ENCODE results near the gene CRABP2.

The CRABP2 gene

GRCh38 chr1:156747742-156748669 lies 42.6 kb upstream of the CRABP2 start:
- peak overlapping the region; percentile 93 for H3K9ac ChIP-seq (ENCODE audit: low read length)
- peak overlapping the region; percentile 33 to 90 for H3K4me3 ChIP-seq (ENCODE audit: low read depth in 1 of 2, low read length in 2 of 2)
- H3K4me1 ChIP-seq (ENCODE audit: insufficient read depth, low read length) = peaks cover 46% of the 10 kb centered on the region
- H3K9me3 ChIP-seq (ENCODE audit: low read length) = no peaks in the 10 kb centered on the region
- no peaks in the 10 kb centered on the region for H3K27me3 ChIP-seq (ENCODE audit: control insufficient read depth in 1 of 2, insufficient read depth in 2 of 2, low read length in 2 of 2)
- H3K27ac ChIP-seq (ENCODE audit: low read depth, low read length) = peak overlapping the region; percentile 98
- H3K36me3 ChIP-seq (ENCODE audit: insufficient read depth, low read length) = peaks cover 21% of the 10 kb centered on the region

- peaks cover 31% of the 10 kb centered on the region for H3K36me3 ChIP-seq (ENCODE audit: insufficient read depth, low read length)
- H3K9ac ChIP-seq (ENCODE audit: low read length) = peak overlapping the region; percentile 93
- H3K27me3 ChIP-seq (ENCODE audit: control insufficient read depth in 1 of 2, insufficient read depth in 2 of 2, low read length in 2 of 2) = no peaks in the 10 kb centered on the region
- peak overlapping the region; percentile 98 for H3K27ac ChIP-seq (ENCODE audit: low read depth, low read length)
- H3K9me3 ChIP-seq (ENCODE audit: low read length) = no peaks in the 10 kb centered on the region
- peak overlapping the region; percentile 59 to 90 for H3K4me3 ChIP-seq (ENCODE audit: low read depth in 1 of 2, low read length in 2 of 2)
- peaks cover 39% of the 10 kb centered on the region for H3K4me1 ChIP-seq (ENCODE audit: insufficient read depth, low read length)
These were observed 41.6 kb upstream of the CRABP2 start for GRCh38 chr1:156746728-156747631.

- Histone ChIP-seq H3K9ac (ENCODE audit: low read length) (peak overlapping the region; percentile 54), H3K36me3 (ENCODE audit: insufficient read depth, low read length) (peaks cover 34% of the 10 kb centered on the region), H3K27me3 (ENCODE audit: control insufficient read depth in 1 of 2, insufficient read depth in 2 of 2, low read length in 2 of 2) (no peaks in the 10 kb centered on the region), H3K27ac (ENCODE audit: low read depth, low read length) (peak overlapping the region; percentile 98), H3K4me1 (ENCODE audit: insufficient read depth, low read length) (peaks cover 44% of the 10 kb centered on the region), H3K4me3 (ENCODE audit: low read depth in 1 of 2, low read length in 2 of 2) (peak overlapping the region; percentile 59 to 88), H3K9me3 (ENCODE audit: low read length) (no peaks in the 10 kb centered on the region)
These were observed 41.0 kb upstream of the CRABP2 start for GRCh38 chr1:156746406-156746727.

- peaks cover 45% of the 10 kb centered on the region for H3K4me1 ChIP-seq (ENCODE audit: insufficient read depth, low read length)
- H3K36me3 ChIP-seq (ENCODE audit: insufficient read depth, low read length) = peaks cover 34% of the 10 kb centered on the region
- H3K27ac ChIP-seq (ENCODE audit: low read depth, low read length) = peak overlapping the region; percentile 98
- no peaks in the 10 kb centered on the region for H3K9me3 ChIP-seq (ENCODE audit: low read length)
- H3K9ac ChIP-seq (ENCODE audit: low read length) = peak overlapping the region; percentile 54
- peak overlapping the region in 1 of 2 donors; percentile 88 for H3K4me3 ChIP-seq (ENCODE audit: low read depth in 1 of 2, low read length in 2 of 2)
- no peaks in the 10 kb centered on the region for H3K27me3 ChIP-seq (ENCODE audit: control insufficient read depth in 1 of 2, insufficient read depth in 2 of 2, low read length in 2 of 2)
These were observed 40.5 kb upstream of the CRABP2 start for GRCh38 chr1:156745881-156746280.

GRCh38 chr1:156744786-156745419 lies 39.5 kb upstream of the CRABP2 start:
- Histone ChIP-seq H3K27me3 (ENCODE audit: control insufficient read depth in 1 of 2, insufficient read depth in 2 of 2, low read length in 2 of 2) (no peaks in the 10 kb centered on the region), H3K4me1 (ENCODE audit: insufficient read depth, low read length) (peaks cover 52% of the 10 kb centered on the region), H3K27ac (ENCODE audit: low read depth, low read length) (peak overlapping the region; percentile 16), H3K4me3 (ENCODE audit: low read depth in 1 of 2, low read length in 2 of 2) (no peak overlapping the region), H3K36me3 (ENCODE audit: insufficient read depth, low read length) (peaks cover 34% of the 10 kb centered on the region), H3K9me3 (ENCODE audit: low read length) (no peaks in the 10 kb centered on the region), H3K9ac (ENCODE audit: low read length) (no peak overlapping the region)

- no peaks in the 10 kb centered on the region for H3K9me3 ChIP-seq (ENCODE audit: low read length)
- H3K36me3 ChIP-seq (ENCODE audit: insufficient read depth, low read length) = peaks cover 34% of the 10 kb centered on the region
- H3K4me3 ChIP-seq (ENCODE audit: low read depth in 1 of 2, low read length in 2 of 2) = no peak overlapping the region
- H3K4me1 ChIP-seq (ENCODE audit: insufficient read depth, low read length) = peaks cover 50% of the 10 kb centered on the region
- no peaks in the 10 kb centered on the region for H3K27me3 ChIP-seq (ENCODE audit: control insufficient read depth in 1 of 2, insufficient read depth in 2 of 2, low read length in 2 of 2)
- no peak overlapping the region for H3K9ac ChIP-seq (ENCODE audit: low read length)
- no peak overlapping the region for H3K27ac ChIP-seq (ENCODE audit: low read depth, low read length)
These were observed 39.0 kb upstream of the CRABP2 start for GRCh38 chr1:156744344-156744743.

GRCh38 chr1:156743367-156744302 lies 38.3 kb upstream of the CRABP2 start:
- Histone ChIP-seq H3K9me3 (ENCODE audit: low read length) (no peaks in the 10 kb centered on the region), H3K27me3 (ENCODE audit: control insufficient read depth in 1 of 2, insufficient read depth in 2 of 2, low read length in 2 of 2) (no peaks in the 10 kb centered on the region), H3K36me3 (ENCODE audit: insufficient read depth, low read length) (peaks cover 34% of the 10 kb centered on the region), H3K9ac (ENCODE audit: low read length) (no peak overlapping the region), H3K27ac (ENCODE audit: low read depth, low read length) (no peak overlapping the region), H3K4me3 (ENCODE audit: low read depth in 1 of 2, low read length in 2 of 2) (no peak overlapping the region), H3K4me1 (ENCODE audit: insufficient read depth, low read length) (peaks cover 43% of the 10 kb centered on the region)

- H3K27ac ChIP-seq (ENCODE audit: low read depth, low read length) = no peak overlapping the region
- no peaks in the 10 kb centered on the region for H3K9me3 ChIP-seq (ENCODE audit: low read length)
- peaks cover 42% of the 10 kb centered on the region for H3K36me3 ChIP-seq (ENCODE audit: insufficient read depth, low read length)
- no peak overlapping the region for H3K9ac ChIP-seq (ENCODE audit: low read length)
- H3K4me3 ChIP-seq (ENCODE audit: low read depth in 1 of 2, low read length in 2 of 2) = no peak overlapping the region
- H3K27me3 ChIP-seq (ENCODE audit: control insufficient read depth in 1 of 2, insufficient read depth in 2 of 2, low read length in 2 of 2) = no peaks in the 10 kb centered on the region
- peaks cover 35% of the 10 kb centered on the region for H3K4me1 ChIP-seq (ENCODE audit: insufficient read depth, low read length)
These were observed 37.4 kb upstream of the CRABP2 start for GRCh38 chr1:156742801-156743200.

GRCh38 chr1:156742017-156742416 lies 36.6 kb upstream of the CRABP2 start:
- Histone ChIP-seq H3K27ac (ENCODE audit: low read depth, low read length) (peak overlapping the region; percentile 67), H3K4me3 (ENCODE audit: low read depth in 1 of 2, low read length in 2 of 2) (peak overlapping the region in 1 of 2 donors; percentile 71), H3K4me1 (ENCODE audit: insufficient read depth, low read length) (peaks cover 31% of the 10 kb centered on the region), H3K9me3 (ENCODE audit: low read length) (no peaks in the 10 kb centered on the region), H3K27me3 (ENCODE audit: control insufficient read depth in 1 of 2, insufficient read depth in 2 of 2, low read length in 2 of 2) (no peaks in the 10 kb centered on the region), H3K36me3 (ENCODE audit: insufficient read depth, low read length) (peaks cover 50% of the 10 kb centered on the region), H3K9ac (ENCODE audit: low read length) (no peak overlapping the region)

GRCh38 chr1:156741481-156741983 lies 36.1 kb upstream of the CRABP2 start:
- peaks cover 31% of the 10 kb centered on the region for H3K4me1 ChIP-seq (ENCODE audit: insufficient read depth, low read length)

More at GRCh38 chr1:156741481-156741983, 36.1 kb upstream of the CRABP2 start:
- H3K27me3 ChIP-seq (ENCODE audit: control insufficient read depth in 1 of 2, insufficient read depth in 2 of 2, low read length in 2 of 2) = no peaks in the 10 kb centered on the region
- no peak overlapping the region for H3K9ac ChIP-seq (ENCODE audit: low read length)
- H3K4me3 ChIP-seq (ENCODE audit: low read depth in 1 of 2, low read length in 2 of 2) = peak overlapping the region in 1 of 2 donors; percentile 71
- H3K9me3 ChIP-seq (ENCODE audit: low read length) = no peaks in the 10 kb centered on the region
- H3K36me3 ChIP-seq (ENCODE audit: insufficient read depth, low read length) = peaks cover 54% of the 10 kb centered on the region
- H3K27ac ChIP-seq (ENCODE audit: low read depth, low read length) = peak overlapping the region; percentile 67

All from muscle layer of colon (tissue), 2 donors.